Ishikawa (cell line): Measurements from ENCODE around the gene NPSR1.

Source experiments
- CREB1 ChIP-seq: IDR thresholded peaks from 2 replicates; pipeline ENCODE4 v1.6.1; 2012; ENCODE audit warnings: low read depth
- EGR1 ChIP-seq: IDR thresholded peaks from 2 replicates; pipeline ENCODE4 v1.6.1; 2012
- EP300 ChIP-seq: IDR thresholded peaks from 2 replicates; pipeline ENCODE4 v1.6.1; 2012; ENCODE audit warnings: borderline replicate concordance
- FOXM1 ChIP-seq: IDR thresholded peaks from 2 replicates; pipeline ENCODE4 v1.6.1; 2012; ENCODE audit warnings: low read depth, borderline replicate concordance
- NFIC ChIP-seq: IDR thresholded peaks from 2 replicates; pipeline ENCODE4 v1.6.1; 2012
- RAD21 ChIP-seq: IDR thresholded peaks from 2 replicates; pipeline ENCODE4 v1.6.1; 2012; ENCODE audit warnings: low read depth
- TAF1 ChIP-seq: IDR thresholded peaks from 2 replicates; pipeline ENCODE4 v1.6.1; 2012; ENCODE audit warnings: low read depth, mild to moderate bottlenecking
- TCF12 ChIP-seq: IDR thresholded peaks from 2 replicates; pipeline ENCODE4 v1.6.1; 2012; ENCODE audit warnings: low read depth
- TEAD4 ChIP-seq: IDR thresholded peaks from 2 replicates; pipeline ENCODE4 v1.6.1; 2012
- USF1 ChIP-seq: IDR thresholded peaks from 2 replicates; pipeline ENCODE4 v1.6.1; 2012
- YY1 ChIP-seq: IDR thresholded peaks from 2 replicates; pipeline ENCODE4 v1.6.1; 2012; ENCODE audit warnings: low read depth
- ZBTB7A ChIP-seq: IDR thresholded peaks from 2 replicates; pipeline ENCODE4 v1.6.1; 2012; ENCODE audit warnings: low read depth
- TF ChIP-seq, protein P1 (sequence below): IDR thresholded peaks from 2 replicates; pipeline ENCODE4 v1.6.1; 2012
- TF ChIP-seq, protein P2 (sequence below): IDR thresholded peaks from 2 replicates; pipeline ENCODE4 v1.6.1; 2012; ENCODE audit warnings: low read depth, mild to moderate bottlenecking

- TF ChIP-seq EGR1 (no peak), NFIC (no peak), RAD21 (no peak), YY1 (no peak), TAF1 (no peak), EP300 (no peak), TCF12 (no peak), USF1 (no peak), ZBTB7A (no peak), TEAD4 (no peak), FOXM1 (no peak), CREB1 (no peak)
- TF ChIP-seq, protein P1, sequence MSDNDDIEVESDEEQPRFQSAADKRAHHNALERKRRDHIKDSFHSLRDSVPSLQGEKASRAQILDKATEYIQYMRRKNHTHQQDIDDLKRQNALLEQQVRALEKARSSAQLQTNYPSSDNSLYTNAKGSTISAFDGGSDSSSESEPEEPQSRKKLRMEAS = no peak
- TF ChIP-seq, protein P2, sequence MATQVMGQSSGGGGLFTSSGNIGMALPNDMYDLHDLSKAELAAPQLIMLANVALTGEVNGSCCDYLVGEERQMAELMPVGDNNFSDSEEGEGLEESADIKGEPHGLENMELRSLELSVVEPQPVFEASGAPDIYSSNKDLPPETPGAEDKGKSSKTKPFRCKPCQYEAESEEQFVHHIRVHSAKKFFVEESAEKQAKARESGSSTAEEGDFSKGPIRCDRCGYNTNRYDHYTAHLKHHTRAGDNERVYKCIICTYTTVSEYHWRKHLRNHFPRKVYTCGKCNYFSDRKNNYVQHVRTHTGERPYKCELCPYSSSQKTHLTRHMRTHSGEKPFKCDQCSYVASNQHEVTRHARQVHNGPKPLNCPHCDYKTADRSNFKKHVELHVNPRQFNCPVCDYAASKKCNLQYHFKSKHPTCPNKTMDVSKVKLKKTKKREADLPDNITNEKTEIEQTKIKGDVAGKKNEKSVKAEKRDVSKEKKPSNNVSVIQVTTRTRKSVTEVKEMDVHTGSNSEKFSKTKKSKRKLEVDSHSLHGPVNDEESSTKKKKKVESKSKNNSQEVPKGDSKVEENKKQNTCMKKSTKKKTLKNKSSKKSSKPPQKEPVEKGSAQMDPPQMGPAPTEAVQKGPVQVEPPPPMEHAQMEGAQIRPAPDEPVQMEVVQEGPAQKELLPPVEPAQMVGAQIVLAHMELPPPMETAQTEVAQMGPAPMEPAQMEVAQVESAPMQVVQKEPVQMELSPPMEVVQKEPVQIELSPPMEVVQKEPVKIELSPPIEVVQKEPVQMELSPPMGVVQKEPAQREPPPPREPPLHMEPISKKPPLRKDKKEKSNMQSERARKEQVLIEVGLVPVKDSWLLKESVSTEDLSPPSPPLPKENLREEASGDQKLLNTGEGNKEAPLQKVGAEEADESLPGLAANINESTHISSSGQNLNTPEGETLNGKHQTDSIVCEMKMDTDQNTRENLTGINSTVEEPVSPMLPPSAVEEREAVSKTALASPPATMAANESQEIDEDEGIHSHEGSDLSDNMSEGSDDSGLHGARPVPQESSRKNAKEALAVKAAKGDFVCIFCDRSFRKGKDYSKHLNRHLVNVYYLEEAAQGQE = no peak
Measured at GRCh38 chr7:34720289-34720688, 62.3 kb downstream of the NPSR1 start.
